Vagina (tissue), 2 donors: Measurements from ENCODE around the gene PDHX.
A peak's percentile ranks its signal among the peaks of the same experiment; 100 is the strongest.

ENCODE experiments used
- CTCF ChIP-seq, 3 experiments: fragments of 450-650 bp in 2 of 3; fragments of 200-600 bp in 1 of 3; sonication (generic) in 1 of 3; IDR thresholded peaks; one replicate each; pipeline ENCODE4 v1.5.1; 2017 to 2019; ENCODE audit warnings: antibody characterized with exemption in 3 of 3, mild to moderate bottlenecking in 2 of 3, moderate library complexity in 2 of 3
- POLR2A ChIP-seq, 2 donors: fragments of 450-650 bp; IDR thresholded peaks; one replicate each; pipeline ENCODE4 v1.6.1; 2017; ENCODE audit warnings: antibody characterized with exemption in 2 of 2, mild to moderate bottlenecking in 2 of 2, moderate library complexity in 2 of 2

DNA sequence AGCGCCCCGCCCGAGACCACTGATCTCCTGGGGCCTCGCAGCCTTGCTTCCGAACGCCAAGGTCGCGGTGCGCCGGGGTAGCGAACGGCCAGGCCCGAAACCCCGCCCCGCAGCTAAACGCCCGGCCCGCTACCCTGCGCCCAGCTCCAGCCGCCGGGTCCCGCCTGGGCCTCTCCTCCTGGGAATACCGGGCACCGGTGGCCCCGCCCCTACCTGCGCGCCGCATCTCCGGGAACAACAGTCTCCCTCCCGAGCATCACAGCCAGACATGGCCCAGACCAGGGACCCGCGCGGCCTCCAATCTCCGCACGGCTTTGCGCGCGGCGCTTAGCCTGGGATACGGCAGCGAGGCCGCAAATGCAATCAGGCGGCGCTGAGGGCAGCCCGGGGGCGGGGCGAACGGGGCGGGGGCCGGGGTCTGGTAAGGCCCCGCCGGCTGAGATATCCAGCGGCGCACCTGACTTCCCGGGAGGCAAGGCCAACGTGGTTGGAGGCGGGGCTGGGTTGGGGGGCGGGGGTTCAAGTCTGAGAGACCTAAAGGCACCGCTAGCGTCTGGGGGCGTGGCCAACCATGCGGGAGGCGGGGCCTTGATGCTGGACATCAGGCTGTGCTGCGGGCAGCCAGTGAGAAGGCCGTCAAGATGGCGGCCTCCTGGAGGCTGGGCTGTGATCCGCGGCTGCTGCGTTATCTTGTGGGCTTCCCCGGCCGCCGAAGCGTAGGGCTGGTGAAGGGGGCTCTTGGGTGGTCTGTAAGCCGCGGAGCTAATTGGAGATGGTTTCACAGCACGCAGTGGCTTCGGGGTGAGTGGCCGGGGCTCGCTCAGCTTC, at the start of gene PDHX, which contains the start of gene APIP:
- TF ChIP-seq CTCF (IDR thresholded peaks at IDR 0.05): no peak
- TF ChIP-seq POLR2A (IDR thresholded peaks at IDR 0.05): peak in 1 of 2 donors; percentile 95
